NCI-H524 treated with DMSO at 0.1 percent for 48 hours (cell line): ENCODE measurements around the gene OVCH2.

Experiments
- DNase-seq: peaks from one replicate; lab custom pipeline; 2025; lab: John Stamatoyannopoulos, UW

OVCH2 gene

GRCh38 chr11:7639643-7640025 is 66.6 kb downstream of the OVCH2 start:
- no peak for DNase-seq
